ENCODE data around the gene ADAT1. TPM values are rescaled to one million over a fixed set of nuclear protein-coding genes. Genes with fewer than 3 reads are reported as not detected.
A peak's percentile ranks its signal among the peaks of the same experiment; 100 is the strongest.

ADAT1 gene
- total RNA-seq, 1 experiment from 2014 or later, result 44.2 TPM

DNA sequence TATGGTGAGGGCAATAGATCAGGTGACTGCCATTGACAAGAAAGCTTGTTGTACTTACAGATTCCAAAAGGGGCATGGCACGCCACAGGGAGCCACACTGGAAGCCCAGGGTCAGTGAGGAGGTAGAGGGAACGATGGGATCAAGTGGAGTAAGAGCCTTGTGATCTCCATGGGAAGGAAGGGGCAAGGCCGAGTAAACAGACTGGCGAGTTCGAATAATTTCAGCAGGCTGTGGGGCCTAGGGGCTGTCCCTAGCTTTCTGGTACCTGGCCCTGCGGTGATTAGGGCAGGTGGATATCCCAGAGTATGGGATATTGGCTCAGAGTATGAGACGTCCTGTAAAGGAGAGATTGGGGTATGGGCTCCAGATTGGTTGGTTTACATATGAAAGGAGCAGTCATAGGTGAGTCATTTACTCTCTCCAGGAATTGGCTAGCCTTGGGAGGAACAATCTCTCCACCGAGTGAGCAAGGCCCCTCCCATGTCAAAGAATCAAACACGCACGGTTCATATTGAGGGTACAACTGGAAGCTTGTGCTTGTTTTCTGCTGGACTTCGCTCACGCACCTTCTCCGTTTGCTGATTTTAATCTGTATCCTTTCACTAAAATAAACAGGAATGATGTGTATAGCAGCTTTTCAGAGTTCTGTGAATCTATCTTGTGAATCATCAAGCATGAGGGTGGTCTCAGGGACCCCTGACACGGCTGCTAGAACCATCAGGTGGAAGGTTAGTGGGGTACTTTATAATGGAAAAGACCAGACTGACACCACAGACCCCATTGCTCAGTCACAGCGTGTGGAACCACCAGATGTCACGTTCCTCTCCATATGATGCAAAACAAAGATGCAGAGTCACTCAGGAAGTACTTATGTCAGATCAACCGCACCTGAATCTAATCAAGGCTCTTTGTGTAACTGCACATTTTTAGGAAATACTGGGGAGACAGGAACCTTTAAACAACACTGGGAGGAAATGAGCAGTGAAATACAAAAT, 29.0 kb downstream of the ADAT1 start:
- Histone ChIP-seq H3K9me2 (ENCODE audit: insufficient read depth) (no peaks in the 10 kb centered on the region), H3K4me3 (replicated peaks in 1 of 2; ENCODE audit: low read depth in 1 of 2, low read length in 2 of 2) (no peak overlapping the region), H3K9me3 (ENCODE audit: control insufficient read depth in 1 of 2, insufficient read depth in 1 of 2, low read depth in 1 of 2, low read length in 2 of 2) (no peaks in the 10 kb centered on the region), H3K4me1 (ENCODE audit: control insufficient read depth in 1 of 2, insufficient read depth in 2 of 2, low read length in 2 of 2) (peaks cover 0 to 8% of the 10 kb centered on the region in 2 experiments; a peak in 1 of 4 replicates), H3K36me3 (ENCODE audit: control insufficient read depth in 1 of 2, insufficient read depth in 2 of 2, low read length in 2 of 2) (peaks cover 0 to 13% of the 10 kb centered on the region in 2 experiments; a peak in 2 of 4 replicates), H3K9ac (ENCODE audit: low read length) (no peak overlapping the region), H2AFZ (ENCODE audit: low read depth, low read length, poor library complexity, severe bottlenecking) (no peak overlapping the region), H3K79me2 (ENCODE audit: insufficient read depth, low read length) (no peaks in the 10 kb centered on the region), H4K20me1 (ENCODE audit: insufficient read depth) (no peaks in the 10 kb centered on the region), H3K27me3 (ENCODE audit: insufficient read depth, low read length) (no peaks in the 10 kb centered on the region), H3K27ac (ENCODE audit: low read depth, low read length) (no peak overlapping the region), H3K4me2 (ENCODE audit: low read length) (no peak overlapping the region)
- no TSS peak for BruUV-seq (replicated peaks)
- DNase-seq (ENCODE audit: low read depth, low spot score) (no peak), ATAC-seq (peak; percentile 34; the same call in 1 of the 2 replicates)
- intact Hi-C loops (cut with micrococcal nuclease), result no loop called here
- ChIA-PET POLR2A (no interaction called here), RAD21 (ENCODE audit: low non-redundant PET in 1 of 2, low total read pairs in 2 of 2, uncharacterized antibody in 2 of 2, unreplicated experiment in 2 of 2) (no interaction called here), CTCF (no interaction called here)
- TF ChIP-seq EZH2 (IDR thresholded peaks at IDR 0.05) (no peak), SP1 (IDR thresholded peaks at IDR 0.05; ENCODE audit: low read depth) (no peak), CEBPB (IDR thresholded peaks at IDR 0.05; ENCODE audit: low read depth) (no peak), SIN3A (IDR thresholded peaks at IDR 0.05; ENCODE audit: low read depth) (no peak), JUND (IDR thresholded peaks at IDR 0.05) (no peak), YY1 (IDR thresholded peaks at IDR 0.05; ENCODE audit: extremely low read depth, insufficient replicate concordance, low read depth, low read length) (no peak), CTCF (IDR thresholded peaks at IDR 0.05 in 2 of 3, conservative IDR thresholded peaks at IDR 0.05 in 1 of 3; ENCODE audit: borderline replicate concordance in 1 of 3, insufficient read depth in 1 of 3, low read depth in 2 of 3, low read length in 2 of 3) (no peak), REST (IDR thresholded peaks at IDR 0.05; ENCODE audit: low read depth) (no peak)
